Motor neuron (in vitro differentiated cells): ENCODE data around the gene TNS1. TPM values are rescaled to one million over a fixed set of nuclear protein-coding genes. Genes with fewer than 3 reads are reported as not detected.

ENCODE experiments used
- ATAC-seq, 8 experiments: fragments of 200-7000 bp; cut with Tn5 transposase; replicated peaks in 6 of 8; 2 replicates each; pipeline ENCODE4 v1.8.0; 2021; ENCODE audit warnings: mild to moderate bottlenecking in 8 of 8, moderate library complexity in 8 of 8
- H3K27ac ChIP-seq, 2 donors: fragments of 250-450 bp; sonication (Bioruptor Pico); 2 replicates each; pipeline ENCODE4 v1.9.0; 2021; ENCODE audit warnings: antibody characterized with exemption in 2 of 2, mild to moderate bottlenecking in 2 of 2, moderate library complexity in 1 of 2
- H3K4me1 ChIP-seq, 2 donors: fragments of 250-450 bp; sonication (Bioruptor Pico); replicated peaks in 1 of 2; 2 replicates each; pipeline ENCODE4 v1.6.1; 2021; ENCODE audit warnings: antibody characterized with exemption in 2 of 2, mild to moderate bottlenecking in 2 of 2, moderate library complexity in 1 of 2
- H3K4me3 ChIP-seq, 5 donors: fragments of 250-450 bp; sonication (Bioruptor Pico); 2 replicates each; pipeline ENCODE4 v1.9.0; 2021; ENCODE audit warnings: antibody characterized with exemption in 5 of 5, mild to moderate bottlenecking in 5 of 5, moderate library complexity in 4 of 5
- WGBS, 10 experiments: fragments of 450-650 bp; shearing (Covaris generic); methylation state at CpG; one replicate each; pipeline ENCODE4 v1.0.0; 2022; 5-methylcytosine and 5-hydroxymethylcytosine counted together
- in situ Hi-C, 9 experiments: fragments of 400-800 bp; cut with MboI; loops; one replicate each; pipeline ENCODE4 v1.15.0; 2021; ENCODE audit warnings: low sequenced_read_pairs in 9 of 9, low pct_unique_long_range_greater_than_20kb in 2 of 9; ENCODE audit not compliant: unreplicated experiment in 9 of 9
- total RNA-seq, 8 experiments: library from RNA; unstranded; fragments of 300-600 nt; gene quantifications; 2 replicates each; pipeline versions ENCODE4 v1.2.3 to v1.2.4, GENCODE V29; 2022

Gene TNS1
- total RNA-seq, 8 experiments from 2014 or later = 2.3 to 41.7 (median 11.4) TPM

GRCh38 chr2:217886091-217886490 is 116.7 kb downstream of the TNS1 start:
- no peak for ATAC-seq
- in situ Hi-C loops = loop anchor here in 6 of 9 experiments (10.0 to 25.0 kb wide), 2 partner anchors 91 to 99 kb away; no protein-coding TSS in a partner anchor
- WGBS, 10 experiments = 47 to 94% (median 83%) methylated on average over 1 to 3 of the region's 3 CpGs; no CpG with 5 or more reads in 1 of the 10 experiments
- Histone ChIP-seq H3K4me3 (no peak overlapping the region), H3K27ac (no peak overlapping the region), H3K4me1 (no peaks in the 10 kb centered on the region)

GRCh38 chr2:217884985-217885384 is 117.8 kb downstream of the TNS1 start:
- Histone ChIP-seq H3K4me3 (no peak overlapping the region), H3K27ac (no peak overlapping the region), H3K4me1 (no peaks in the 10 kb centered on the region)
- in situ Hi-C loops = loop anchor here in 6 of 9 experiments (10.0 to 25.0 kb wide), 2 partner anchors 90 to 98 kb away; no protein-coding TSS in a partner anchor
- no peak for ATAC-seq
- WGBS, 10 experiments = 80 to 100% (median 86%) methylated on average over 1 to 5 of the region's 8 CpGs; no CpG with 5 or more reads in 3 of the 10 experiments

- no peak for ATAC-seq
- Histone ChIP-seq H3K4me3 (no peak overlapping the region), H3K27ac (no peak overlapping the region), H3K4me1 (no peaks in the 10 kb centered on the region)
- in situ Hi-C loops = loop anchor here in 6 of 9 experiments (10.0 to 25.0 kb wide), 2 partner anchors 86 to 94 kb away; no protein-coding TSS in a partner anchor
- 60 to 100% (median 86%) methylated on average over 1 to 10 of the region's 14 CpGs; no CpG with 5 or more reads in 3 of the 10 experiments for WGBS, 10 experiments
These were observed 121.9 kb downstream of the TNS1 start for GRCh38 chr2:217880891-217881290.

GRCh38 chr2:217880287-217880889 is 122.4 kb downstream of the TNS1 start:
- no peak for ATAC-seq
- in situ Hi-C loops = loop anchor here in 6 of 9 experiments (10.0 to 25.0 kb wide), 2 partner anchors 86 to 93 kb away; no protein-coding TSS in a partner anchor
- Histone ChIP-seq H3K4me3 (no peak overlapping the region), H3K4me1 (no peaks in the 10 kb centered on the region), H3K27ac (no peak overlapping the region)
- WGBS, 10 experiments = 88 to 100% (median 94%) methylated on average over 1 to 3 of the region's 5 CpGs; no CpG with 5 or more reads in 6 of the 10 experiments

- 66 to 100% (median 78%) methylated on average over 1 to 11 of the region's 15 CpGs; no CpG with 5 or more reads in 5 of the 10 experiments for WGBS, 10 experiments
- H3K4me3 ChIP-seq = no peak overlapping the region
- H3K4me1 ChIP-seq = no peaks in the 10 kb centered on the region
- in situ Hi-C loops = loop anchor here in 4 of 9 experiments (25.0 kb wide), 1 partner anchor 92 kb away; no protein-coding TSS in a partner anchor
- no peak overlapping the region for H3K27ac ChIP-seq
- ATAC-seq = no peak
These were observed 123.7 kb downstream of the TNS1 start for GRCh38 chr2:217878915-217879590.

- Histone ChIP-seq H3K27ac (no peak overlapping the region), H3K4me1 (no peaks in the 10 kb centered on the region), H3K4me3 (no peak overlapping the region)
- ATAC-seq = no peak
- in situ Hi-C loops = loop anchor here in 4 of 9 experiments (25.0 kb wide), 1 partner anchor 91 kb away; no protein-coding TSS in a partner anchor
- 20 to 95% (median 81%) methylated on average over 1 to 3 of the region's 8 CpGs; no CpG with 5 or more reads in 7 of the 10 experiments for whole genome bisulfite sequencing, 10 experiments
These were observed 124.9 kb downstream of the TNS1 start for GRCh38 chr2:217877866-217878265.

- no peak overlapping the region for H3K27ac ChIP-seq
- 71 to 100% (median 81%) methylated on average over 2 to 4 of the region's 4 CpGs; no CpG with 5 or more reads in 7 of the 10 experiments for WGBS, 10 experiments
- in situ Hi-C loops = loop anchor here in 4 of 9 experiments (25.0 kb wide), 1 partner anchor 89 kb away; no protein-coding TSS in a partner anchor
- H3K4me1 ChIP-seq = no peaks in the 10 kb centered on the region
- ATAC-seq = no peak
- H3K4me3 ChIP-seq = no peak overlapping the region
These were observed 126.6 kb downstream of the TNS1 start for GRCh38 chr2:217876253-217876570.

- in situ Hi-C loops = loop anchor here in 4 of 9 experiments (25.0 kb wide), 1 partner anchor 88 kb away; no protein-coding TSS in a partner anchor
- no peak for ATAC-seq
- WGBS, 10 experiments = 49 to 100% (median 80%) methylated on average over 1 to 3 of the region's 4 CpGs; no CpG with 5 or more reads in 5 of the 10 experiments
- H3K4me3 ChIP-seq = no peak overlapping the region
- no peaks in the 10 kb centered on the region for H3K4me1 ChIP-seq
- no peak overlapping the region for H3K27ac ChIP-seq
These were observed 127.1 kb downstream of the TNS1 start for GRCh38 chr2:217875556-217876252.

- Histone ChIP-seq H3K4me1 (no peaks in the 10 kb centered on the region), H3K4me3 (no peak overlapping the region), H3K27ac (no peak overlapping the region)
- no peak for ATAC-seq
- in situ Hi-C loops = loop anchor here in 4 of 9 experiments (25.0 kb wide), 1 partner anchor 88 kb away; no protein-coding TSS in a partner anchor
- 60 to 100% (median 100%) methylated on average over 1 of the region's 1 CpG; no CpG with 5 or more reads in 5 of the 10 experiments for WGBS, 10 experiments
These were observed 127.7 kb downstream of the TNS1 start for GRCh38 chr2:217875138-217875537.

- Histone ChIP-seq H3K4me1 (peaks cover 6 to 7% of the 10 kb centered on the region in 2 donors), H3K27ac (no peak overlapping the region), H3K4me3 (no peak overlapping the region)
- in situ Hi-C loops = no loop called here
- ATAC-seq = no peak
- 83 to 100% (median 93%) methylated on average over 1 to 7 of the region's 8 CpGs; no CpG with 5 or more reads in 5 of the 10 experiments for WGBS, 10 experiments
These were observed 129.4 kb downstream of the TNS1 start for GRCh38 chr2:217873371-217873770.

- in situ Hi-C loops = no loop called here
- peak in 2 of 8 experiments; percentile 27 to 31 for ATAC-seq
- 0 to 100% (median 88%) methylated on average over 1 to 2 of the region's 2 CpGs; no CpG with 5 or more reads in 2 of the 10 experiments for WGBS, 10 experiments
- Histone ChIP-seq H3K27ac (no peak overlapping the region), H3K4me1 (peaks cover 6 to 7% of the 10 kb centered on the region in 2 donors), H3K4me3 (no peak overlapping the region)
These were observed 130.5 kb downstream of the TNS1 start for GRCh38 chr2:217872319-217872718.

- no peak for ATAC-seq
- Histone ChIP-seq H3K4me1 (peaks cover 9 to 16% of the 10 kb centered on the region in 2 donors), H3K4me3 (no peak overlapping the region), H3K27ac (no peak overlapping the region)
- WGBS, 10 experiments = 60 to 96% (median 83%) methylated on average over 1 to 9 of the region's 13 CpGs; no CpG with 5 or more reads in 5 of the 10 experiments
- in situ Hi-C loops = no loop called here
These were observed 132.2 kb downstream of the TNS1 start for GRCh38 chr2:217870528-217871011.
